Peyer's patch (tissue), 4 donors: Measurements from ENCODE around the gene TDRD5. TPM values are rescaled to one million over a fixed set of nuclear protein-coding genes. Genes with fewer than 3 reads are reported as not detected.
"Not testable (repeated sequence)": the region's sequence is repeated elsewhere in the genome, so short reads cannot be mapped to it uniquely, and the experiment has no call there.

Experiments
- DNase-seq, 3 donors: peaks; one replicate each; pipeline ENCODE4 v3.0.0-alpha.2; 2017 to 2019
- H3K27ac ChIP-seq, 4 donors: fragments of 200-600 bp; sonication (generic); one replicate each; pipeline ENCODE4 v1.5.1; 2016 to 2019
- H3K27me3 ChIP-seq, 2 donors: fragments of 200-600 bp; sonication (generic); one replicate each; pipeline ENCODE4 v1.5.1; 2019
- H3K36me3 ChIP-seq, 3 donors: fragments of 200-600 bp; sonication (generic); one replicate each; pipeline ENCODE4 v1.5.1; 2016 to 2019
- H3K4me1 ChIP-seq, 4 donors: fragments of 200-600 bp; sonication (generic); one replicate each; pipeline ENCODE4 v1.5.1; 2016 to 2019
- H3K4me3 ChIP-seq, 4 donors: fragments of 200-600 bp; sonication (generic); 1 replicate in 3 of 4; 2 replicates in 1 of 4; pipeline ENCODE4 v1.5.1; 2016 to 2019; ENCODE audit warnings: mild to moderate bottlenecking in 1 of 4
- H3K9me3 ChIP-seq, 4 donors: fragments of 200-600 bp; sonication (generic); one replicate each; pipeline ENCODE4 v1.5.1; 2016 to 2019; ENCODE audit warnings: mild to moderate bottlenecking in 1 of 4
- CTCF ChIP-seq, 6 experiments: fragments of 450-650 bp in 4 of 6; fragments of 200-600 bp in 2 of 6; sonication (generic) in 1 of 6; IDR thresholded peaks; one replicate each; pipeline ENCODE4 v1.5.1; 2017 to 2019; ENCODE audit warnings: antibody characterized with exemption in 6 of 6, mild to moderate bottlenecking in 3 of 6, moderate library complexity in 1 of 6
- POLR2A ChIP-seq, 2 donors: fragments of 450-650 bp; IDR thresholded peaks; one replicate each; pipeline ENCODE4 v1.5.1; 2017; ENCODE audit warnings: antibody characterized with exemption in 2 of 2, mild to moderate bottlenecking in 2 of 2, moderate library complexity in 2 of 2
- total RNA-seq, 4 donors: library from RNA; depleted of rRNA; stranded (reverse); fragments of >200 nt; gene quantifications; one replicate each; pipeline ENCODE4 v1.1.0, GENCODE V29; 2016

The TDRD5 gene
- total RNA-seq, 4 donors from 2014 or later: 0.40 to 0.70 TPM; not detected in 2

- no peak for DNase-seq
- Histone ChIP-seq H3K4me3 (no peak overlapping the region), H3K27ac (no peak overlapping the region), H3K27me3 (no peaks in the 10 kb centered on the region), H3K36me3 (no peaks in the 10 kb centered on the region), H3K9me3 (no peaks in the 10 kb centered on the region), H3K4me1 (no peaks in the 10 kb centered on the region)
- TF ChIP-seq CTCF (IDR thresholded peaks at IDR 0.05): no peak
- TF ChIP-seq POLR2A (IDR thresholded peaks at IDR 0.05): no peak
These were observed 72.2 kb downstream of the TDRD5 start for GRCh38 chr1:179663810-179664209.

GRCh38 chr1:179677882-179678281, 86.2 kb downstream of the TDRD5 start:
- TF ChIP-seq POLR2A (IDR thresholded peaks at IDR 0.05) (no peak), CTCF (IDR thresholded peaks at IDR 0.05) (no peak)
- Histone ChIP-seq H3K4me3 (no peak overlapping the region), H3K4me1 (no peaks in the 10 kb centered on the region), H3K36me3 (no peaks in the 10 kb centered on the region), H3K9me3 (no peaks in the 10 kb centered on the region), H3K27ac (no peak overlapping the region), H3K27me3 (no peaks in the 10 kb centered on the region)
- no peak for DNase-seq

GRCh38 chr1:179694530-179694929, 102.9 kb downstream of the TDRD5 start:
- H3K4me3 ChIP-seq, DNase-seq, H3K9me3 ChIP-seq, H3K4me1 ChIP-seq, H3K36me3 ChIP-seq, H3K27ac ChIP-seq, H3K27me3 ChIP-seq: not testable (repeated sequence)

GRCh38 chr1:179702946-179703539, 111.4 kb downstream of the TDRD5 start:
- Histone ChIP-seq H3K27ac (no peak overlapping the region), H3K4me3 (no peak overlapping the region), H3K9me3 (no peaks in the 10 kb centered on the region), H3K36me3 (no peaks in the 10 kb centered on the region), H3K4me1 (no peaks in the 10 kb centered on the region), H3K27me3 (no peaks in the 10 kb centered on the region)
- no peak for TF ChIP-seq CTCF (IDR thresholded peaks at IDR 0.05)
- TF ChIP-seq POLR2A (IDR thresholded peaks at IDR 0.05): no peak
- no peak for DNase-seq

GRCh38 chr1:179706339-179706941, 114.8 kb downstream of the TDRD5 start:
- DNase-seq: peak in 1 of 3 donors; percentile 75
- Histone ChIP-seq H3K27ac (no peak overlapping the region), H3K27me3 (no peaks in the 10 kb centered on the region), H3K36me3 (no peaks in the 10 kb centered on the region), H3K4me3 (no peak overlapping the region), H3K9me3 (no peaks in the 10 kb centered on the region), H3K4me1 (peaks cover 0 to 10% (median 0%) of the 10 kb centered on the region in 4 donors)
- no peak for TF ChIP-seq POLR2A (IDR thresholded peaks at IDR 0.05)
- peak; percentile 22 to 78 (median 74) for TF ChIP-seq CTCF (IDR thresholded peaks at IDR 0.05)

GRCh38 chr1:179707406-179707805, 115.8 kb downstream of the TDRD5 start:
- Histone ChIP-seq H3K27me3 (no peaks in the 10 kb centered on the region), H3K27ac (no peak overlapping the region), H3K36me3 (no peaks in the 10 kb centered on the region), H3K4me1 (peaks cover 0 to 10% (median 0%) of the 10 kb centered on the region in 4 donors), H3K4me3 (no peak overlapping the region), H3K9me3 (no peaks in the 10 kb centered on the region)
- no peak for DNase-seq
- TF ChIP-seq CTCF (IDR thresholded peaks at IDR 0.05) (no peak), POLR2A (IDR thresholded peaks at IDR 0.05) (no peak)
